RWPE2 (cell line): Measurements from ENCODE around the gene RIMOC1.

Experiments
- ATAC-seq: fragments of 200-7000 bp; cut with Tn5 transposase; 3 replicates; pipeline ENCODE4 v1.9.1; 2021; ENCODE audit warnings: low read depth
- DNase-seq: peaks from one replicate; pipeline ENCODE4 v3.0.0-alpha.2; 2020; ENCODE audit warnings: low spot score
- H3K27ac ChIP-seq: fragments of 450-650 bp; 2 replicates; pipeline ENCODE4 v1.5.1; 2017; ENCODE audit warnings: mild to moderate bottlenecking; ENCODE audit not compliant: poor library complexity, severe bottlenecking
- H3K27me3 ChIP-seq: fragments of 250-450 bp; sonication (Bioruptor Pico); 2 replicates; pipeline ENCODE4 v1.5.1; 2021; ENCODE audit warnings: mild to moderate bottlenecking, moderate library complexity; ENCODE audit not compliant: insufficient read depth, poor library complexity, severe bottlenecking
- H3K36me3 ChIP-seq: fragments of 250-450 bp; sonication (Bioruptor Pico); 2 replicates; pipeline ENCODE4 v1.5.1; 2020; ENCODE audit warnings: low read depth, mild to moderate bottlenecking, moderate library complexity
- H3K4me1 ChIP-seq: fragments of 250-450 bp; sonication (Bioruptor Pico); 2 replicates; pipeline ENCODE4 v1.5.1; 2021; ENCODE audit warnings: mild to moderate bottlenecking, moderate library complexity; ENCODE audit not compliant: insufficient read depth, poor library complexity, severe bottlenecking
- H3K4me3 ChIP-seq: fragments of 250-450 bp; sonication (Bioruptor Pico); 2 replicates; pipeline ENCODE4 v1.5.1; 2021; ENCODE audit warnings: mild to moderate bottlenecking, moderate library complexity; ENCODE audit not compliant: severe bottlenecking
- H3K9me3 ChIP-seq: fragments of 250-450 bp; sonication (Bioruptor Pico); 2 replicates; pipeline ENCODE4 v1.5.1; 2021; ENCODE audit warnings: mild to moderate bottlenecking, moderate library complexity; ENCODE audit not compliant: severe bottlenecking
- TF ChIP-seq, protein P1 (sequence below): fragments of 450-650 bp; IDR thresholded peaks from one replicate; pipeline ENCODE4 v1.5.1; 2017; ENCODE audit warnings: mild to moderate bottlenecking, moderate library complexity; ENCODE audit not compliant: poor library complexity, severe bottlenecking

Gene RIMOC1

DNA sequence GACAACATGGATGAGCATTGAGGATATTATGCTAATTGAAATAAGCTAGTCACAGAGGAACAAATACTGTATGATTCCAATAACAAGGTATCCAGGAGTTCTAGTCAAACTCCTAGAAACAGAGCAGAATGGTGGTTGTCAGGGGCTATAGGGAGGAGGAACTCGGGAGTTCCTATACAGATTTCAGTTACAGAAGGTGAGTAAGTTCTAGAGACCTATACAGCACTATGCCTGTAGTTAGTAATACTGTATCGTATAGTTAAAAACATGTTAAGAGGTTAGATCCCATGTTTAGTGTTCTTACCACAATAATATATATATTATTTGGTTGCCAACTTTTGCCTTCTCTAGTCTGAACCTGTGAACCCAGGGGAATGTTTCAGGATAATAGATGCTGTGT lies 26.0 kb upstream of the RIMOC1 start:
- Histone ChIP-seq H3K36me3 (no peaks in the 10 kb centered on the region), H3K27me3 (peaks cover 3% of the 10 kb centered on the region), H3K27ac (no peak overlapping the region), H3K9me3 (no peaks in the 10 kb centered on the region), H3K4me1 (no peaks in the 10 kb centered on the region), H3K4me3 (no peak overlapping the region)
- no peak for DNase-seq
- TF ChIP-seq, protein P1, sequence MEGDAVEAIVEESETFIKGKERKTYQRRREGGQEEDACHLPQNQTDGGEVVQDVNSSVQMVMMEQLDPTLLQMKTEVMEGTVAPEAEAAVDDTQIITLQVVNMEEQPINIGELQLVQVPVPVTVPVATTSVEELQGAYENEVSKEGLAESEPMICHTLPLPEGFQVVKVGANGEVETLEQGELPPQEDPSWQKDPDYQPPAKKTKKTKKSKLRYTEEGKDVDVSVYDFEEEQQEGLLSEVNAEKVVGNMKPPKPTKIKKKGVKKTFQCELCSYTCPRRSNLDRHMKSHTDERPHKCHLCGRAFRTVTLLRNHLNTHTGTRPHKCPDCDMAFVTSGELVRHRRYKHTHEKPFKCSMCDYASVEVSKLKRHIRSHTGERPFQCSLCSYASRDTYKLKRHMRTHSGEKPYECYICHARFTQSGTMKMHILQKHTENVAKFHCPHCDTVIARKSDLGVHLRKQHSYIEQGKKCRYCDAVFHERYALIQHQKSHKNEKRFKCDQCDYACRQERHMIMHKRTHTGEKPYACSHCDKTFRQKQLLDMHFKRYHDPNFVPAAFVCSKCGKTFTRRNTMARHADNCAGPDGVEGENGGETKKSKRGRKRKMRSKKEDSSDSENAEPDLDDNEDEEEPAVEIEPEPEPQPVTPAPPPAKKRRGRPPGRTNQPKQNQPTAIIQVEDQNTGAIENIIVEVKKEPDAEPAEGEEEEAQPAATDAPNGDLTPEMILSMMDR, result no peak
- ATAC-seq, result no peak

GRCh38 chr5:41878643-41879478 lies 25.3 kb upstream of the RIMOC1 start:
- Histone ChIP-seq H3K36me3 (no peaks in the 10 kb centered on the region), H3K27me3 (peaks cover 3% of the 10 kb centered on the region), H3K27ac (no peak overlapping the region), H3K4me3 (no peak overlapping the region), H3K9me3 (no peaks in the 10 kb centered on the region), H3K4me1 (no peaks in the 10 kb centered on the region)
- DNase-seq, result no peak
- TF ChIP-seq, protein P1, result no peak
- no peak for ATAC-seq

- ATAC-seq, result no peak
- TF ChIP-seq, protein P1, result no peak
These were observed 21.4 kb upstream of the RIMOC1 start for GRCh38 chr5:41882765-41883164.

DNA sequence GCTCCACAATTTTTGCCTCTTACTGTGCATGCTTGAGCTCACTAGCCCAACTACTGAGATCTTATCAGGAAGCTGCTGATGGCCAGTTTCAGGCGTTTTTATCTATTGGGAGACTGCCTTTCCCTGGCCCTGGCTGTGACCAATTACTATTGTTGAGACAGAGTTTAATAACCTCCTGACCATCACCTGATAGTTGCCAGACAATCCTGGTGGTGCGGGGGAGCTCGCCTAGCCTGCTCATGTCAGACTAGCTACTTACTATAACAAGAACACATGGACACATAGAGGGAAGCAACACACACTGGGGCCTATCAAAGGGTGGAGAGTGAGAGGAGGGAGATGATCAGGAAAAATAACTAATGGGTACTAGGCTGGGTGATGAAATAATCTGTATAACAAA lies 20.9 kb upstream of the RIMOC1 start:
- DNase-seq (no peak), ATAC-seq (no peak)
- Histone ChIP-seq H3K4me1 (no peaks in the 10 kb centered on the region), H3K27ac (no peak overlapping the region), H3K36me3 (no peaks in the 10 kb centered on the region), H3K4me3 (no peak overlapping the region), H3K9me3 (peaks cover 10% of the 10 kb centered on the region), H3K27me3 (no peaks in the 10 kb centered on the region)
- TF ChIP-seq, protein P1, result no peak

More at GRCh38 chr5:41882765-41883164, 21.4 kb upstream of the RIMOC1 start:
- Histone ChIP-seq H3K27me3 (no peaks in the 10 kb centered on the region), H3K36me3 (no peaks in the 10 kb centered on the region), H3K4me3 (no peak overlapping the region), H3K27ac (no peak overlapping the region), H3K9me3 (peaks cover 10% of the 10 kb centered on the region), H3K4me1 (no peaks in the 10 kb centered on the region)
- DNase-seq, result no peak

DNA sequence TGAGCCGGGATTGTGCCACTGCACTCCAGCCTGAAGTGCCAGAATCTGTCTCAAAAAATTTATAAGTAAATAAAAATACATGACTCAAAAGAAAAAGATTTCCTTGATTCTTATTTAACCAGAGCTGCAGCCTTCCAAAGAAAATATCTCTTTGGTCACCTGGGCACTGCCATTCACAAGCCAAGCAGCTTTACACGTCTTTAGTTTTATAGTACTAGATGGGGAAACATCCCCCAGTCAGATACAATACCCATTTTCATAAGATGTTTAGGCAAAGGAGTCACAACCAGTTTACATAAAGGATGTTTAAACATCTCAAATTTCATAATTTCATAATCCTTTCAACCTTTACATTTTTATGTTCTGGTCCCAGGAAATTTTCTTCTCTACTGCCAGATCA lies 20.2 kb upstream of the RIMOC1 start:
- ATAC-seq (peak; percentile 91), DNase-seq (no peak)
- no peak overlapping the region for H3K4me3 ChIP-seq
- H3K9me3 ChIP-seq, result peaks cover 10% of the 10 kb centered on the region
- no peak overlapping the region for H3K27ac ChIP-seq
- H3K27me3 ChIP-seq, result no peaks in the 10 kb centered on the region
- H3K36me3 ChIP-seq, result no peaks in the 10 kb centered on the region
- TF ChIP-seq, protein P1, result no peak
- H3K4me1 ChIP-seq, result no peaks in the 10 kb centered on the region
